LNCAP (cell line): ENCODE data around the gene HMCN2.

Experiments
- CTCF ChIP-seq: fragments of 450-650 bp; IDR thresholded peaks from 2 replicates; pipeline ENCODE4 v1.5.1; 2017; ENCODE audit warnings: mild to moderate bottlenecking

The HMCN2 gene

GRCh38 chr9:130226112-130226511, 39.4 kb upstream of the HMCN2 start:
- TF ChIP-seq CTCF = no peak

- TF ChIP-seq CTCF = no peak
Observed at GRCh38 chr9:130227833-130228232, 37.7 kb upstream of the HMCN2 start.

GRCh38 chr9:130229759-130230158, 35.8 kb upstream of the HMCN2 start:
- TF ChIP-seq CTCF = no peak

- TF ChIP-seq CTCF = no peak
Observed at GRCh38 chr9:130230631-130231030, 34.9 kb upstream of the HMCN2 start.

- no peak for TF ChIP-seq CTCF
Observed at GRCh38 chr9:130232899-130233586, 32.5 kb upstream of the HMCN2 start.

GRCh38 chr9:130233587-130233945, 32.0 kb upstream of the HMCN2 start:
- TF ChIP-seq CTCF = no peak

GRCh38 chr9:130234340-130235260, 31.0 kb upstream of the HMCN2 start:
- no peak for TF ChIP-seq CTCF
